Progenitor cell of endocrine pancreas (in vitro differentiated cells): Measurements from ENCODE around the gene KLF11. TPM values are rescaled to one million over a fixed set of nuclear protein-coding genes. Genes with fewer than 3 reads are reported as not detected.

Experiments
- DNase-seq: peaks from one replicate; pipeline ENCODE4 v3.0.0; 2021; ENCODE audit warnings: low spot score; ENCODE audit not compliant: unreplicated experiment
- H3K27ac Mint-ChIP-seq: 2 replicates; pipeline ENCODE4 v1.8.0; 2021; ENCODE audit warnings: mild to moderate bottlenecking, moderate library complexity, mixed read lengths
- H3K27me3 Mint-ChIP-seq: 2 replicates; pipeline ENCODE4 v1.8.0; 2021; ENCODE audit warnings: mixed read lengths
- H3K36me3 Mint-ChIP-seq: 2 replicates; pipeline ENCODE4 v1.8.0; 2022; ENCODE audit warnings: mixed read lengths; ENCODE audit not compliant: insufficient read depth
- H3K4me1 Mint-ChIP-seq: 2 replicates; pipeline ENCODE4 v1.8.0; 2021; ENCODE audit warnings: low read depth, mixed read lengths
- H3K4me3 Mint-ChIP-seq: 2 replicates; pipeline ENCODE4 v1.8.0; 2021; ENCODE audit warnings: low read depth, mild to moderate bottlenecking, moderate library complexity, mixed read lengths
- H3K9me3 Mint-ChIP-seq: 2 replicates; pipeline ENCODE4 v1.8.0; 2021; ENCODE audit warnings: low read depth, mixed read lengths
- total RNA-seq: library from RNA; stranded (reverse); gene quantifications from 2 replicates; pipeline ENCODE4 v1.2.1, GENCODE V29; 2021
- TF ChIP-seq, protein P1 (sequence below): fragments of 200-600 bp; sonication (generic); IDR thresholded peaks from one replicate; pipeline ENCODE4 v1.5.0; 2021; ENCODE audit warnings: antibody characterized with exemption, mild to moderate bottlenecking; ENCODE audit not compliant: unreplicated experiment

The KLF11 gene
- total RNA-seq, 1 donor from 2014 or later: 3.5 TPM

DNA sequence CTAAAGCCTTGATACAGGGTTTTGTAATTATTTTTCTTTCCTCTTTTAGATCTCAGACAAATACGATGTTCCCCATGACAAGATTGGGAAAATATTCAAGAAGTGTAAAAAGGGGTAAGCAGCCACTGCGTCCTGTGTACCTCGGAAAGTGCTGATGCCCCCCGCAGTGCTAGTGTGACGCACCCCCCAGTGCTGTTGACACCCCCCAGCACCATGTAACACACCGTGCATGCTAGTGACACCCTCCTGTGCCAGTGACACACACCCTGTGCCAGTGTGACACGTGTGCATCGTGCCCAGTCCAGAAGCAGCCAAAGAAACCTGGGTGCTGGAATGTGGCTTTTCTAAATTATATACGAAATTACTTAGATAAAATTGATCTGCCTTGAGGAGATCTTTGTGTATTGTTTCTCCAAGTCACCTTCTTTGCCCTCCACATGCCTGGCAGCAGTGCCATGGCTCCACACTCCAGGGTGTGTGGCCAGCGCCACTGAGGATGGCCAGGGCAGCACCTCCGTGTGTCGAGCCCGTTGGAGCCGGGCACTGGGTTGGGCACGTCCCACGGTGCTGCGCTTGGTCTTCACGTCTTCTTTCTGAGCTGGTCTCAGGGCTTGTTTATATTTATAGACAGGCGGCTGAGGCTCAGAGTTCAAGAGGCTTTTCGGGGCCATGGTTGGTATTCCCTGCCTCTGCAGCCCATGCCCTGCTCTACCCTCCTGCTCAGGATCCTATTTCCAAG lies 44.3 kb upstream of the KLF11 start:
- Mint-ChIP-seq H3K4me3 (no peak overlapping the region), H3K9me3 (no peaks in the 10 kb centered on the region), H3K36me3 (peaks cover 27% of the 10 kb centered on the region), H3K27ac (no peak overlapping the region), H3K27me3 (no peaks in the 10 kb centered on the region), H3K4me1 (no peaks in the 10 kb centered on the region)
- no peak for DNase-seq
- TF ChIP-seq, protein P1, sequence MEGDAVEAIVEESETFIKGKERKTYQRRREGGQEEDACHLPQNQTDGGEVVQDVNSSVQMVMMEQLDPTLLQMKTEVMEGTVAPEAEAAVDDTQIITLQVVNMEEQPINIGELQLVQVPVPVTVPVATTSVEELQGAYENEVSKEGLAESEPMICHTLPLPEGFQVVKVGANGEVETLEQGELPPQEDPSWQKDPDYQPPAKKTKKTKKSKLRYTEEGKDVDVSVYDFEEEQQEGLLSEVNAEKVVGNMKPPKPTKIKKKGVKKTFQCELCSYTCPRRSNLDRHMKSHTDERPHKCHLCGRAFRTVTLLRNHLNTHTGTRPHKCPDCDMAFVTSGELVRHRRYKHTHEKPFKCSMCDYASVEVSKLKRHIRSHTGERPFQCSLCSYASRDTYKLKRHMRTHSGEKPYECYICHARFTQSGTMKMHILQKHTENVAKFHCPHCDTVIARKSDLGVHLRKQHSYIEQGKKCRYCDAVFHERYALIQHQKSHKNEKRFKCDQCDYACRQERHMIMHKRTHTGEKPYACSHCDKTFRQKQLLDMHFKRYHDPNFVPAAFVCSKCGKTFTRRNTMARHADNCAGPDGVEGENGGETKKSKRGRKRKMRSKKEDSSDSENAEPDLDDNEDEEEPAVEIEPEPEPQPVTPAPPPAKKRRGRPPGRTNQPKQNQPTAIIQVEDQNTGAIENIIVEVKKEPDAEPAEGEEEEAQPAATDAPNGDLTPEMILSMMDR: no peak

DNA sequence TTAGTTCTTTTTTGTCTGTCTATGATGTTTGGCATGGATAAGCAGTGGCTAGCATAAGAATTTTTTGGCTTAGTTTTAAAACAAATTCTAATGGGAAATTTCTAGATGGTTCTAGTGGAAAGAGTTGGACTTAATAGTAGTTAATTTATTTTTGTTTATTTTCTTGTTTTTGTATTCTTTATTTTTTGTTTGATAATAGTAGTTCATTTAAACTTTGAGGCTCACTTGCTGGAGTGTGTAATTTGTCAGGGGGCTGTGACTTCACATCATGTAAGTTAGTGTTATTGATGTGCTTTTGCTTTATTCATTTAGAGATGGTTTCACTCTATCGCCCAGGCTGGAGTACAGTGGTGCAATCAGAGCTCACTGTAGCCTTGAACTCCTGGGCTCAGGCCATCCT lies 43.7 kb upstream of the KLF11 start:
- TF ChIP-seq, protein P1: no peak
- Mint-ChIP-seq H3K27me3 (no peaks in the 10 kb centered on the region), H3K4me1 (no peaks in the 10 kb centered on the region), H3K36me3 (peaks cover 27% of the 10 kb centered on the region), H3K4me3 (no peak overlapping the region), H3K9me3 (no peaks in the 10 kb centered on the region), H3K27ac (no peak overlapping the region)
- DNase-seq: no peak

DNA sequence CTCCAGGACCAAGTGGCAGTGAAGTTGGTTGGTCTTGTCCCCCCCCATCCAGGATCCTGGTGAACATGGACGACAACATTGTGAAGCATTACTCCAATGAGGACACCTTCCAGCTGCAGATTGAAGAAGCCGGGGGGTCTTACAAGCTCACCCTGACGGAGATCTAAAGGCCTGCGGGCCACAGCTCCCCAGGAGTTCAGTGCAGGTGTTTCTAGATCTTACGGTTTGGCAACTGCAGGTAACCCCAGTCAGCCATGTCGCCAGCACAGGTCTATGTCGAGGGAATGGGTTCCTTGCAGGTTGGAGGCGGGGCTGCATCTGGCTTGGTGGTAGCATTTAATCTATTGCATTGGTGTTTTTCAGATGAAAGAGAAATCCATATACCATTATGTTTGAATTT lies 42.8 kb upstream of the KLF11 start:
- H3K4me3 Mint-ChIP-seq: no peak overlapping the region
- no peaks in the 10 kb centered on the region for H3K9me3 Mint-ChIP-seq
- peaks cover 25% of the 10 kb centered on the region for H3K36me3 Mint-ChIP-seq
- TF ChIP-seq, protein P1: no peak
- no peak for DNase-seq
- H3K27ac Mint-ChIP-seq: no peak overlapping the region
- no peaks in the 10 kb centered on the region for H3K4me1 Mint-ChIP-seq
- H3K27me3 Mint-ChIP-seq: no peaks in the 10 kb centered on the region

- no peak overlapping the region for H3K27ac Mint-ChIP-seq
- H3K36me3 Mint-ChIP-seq: peaks cover 23% of the 10 kb centered on the region
- TF ChIP-seq, protein P1: no peak
- H3K27me3 Mint-ChIP-seq: no peaks in the 10 kb centered on the region
- no peak for DNase-seq
- no peaks in the 10 kb centered on the region for H3K4me1 Mint-ChIP-seq
- H3K4me3 Mint-ChIP-seq: no peak overlapping the region
- H3K9me3 Mint-ChIP-seq: peaks cover 4% of the 10 kb centered on the region
Measured at GRCh38 chr2:10001586-10001985, 41.8 kb upstream of the KLF11 start.

GRCh38 chr2:10002109-10002508 lies 41.2 kb upstream of the KLF11 start:
- Mint-ChIP-seq H3K4me1 (no peaks in the 10 kb centered on the region), H3K4me3 (no peak overlapping the region), H3K36me3 (peaks cover 20% of the 10 kb centered on the region), H3K27ac (no peak overlapping the region), H3K9me3 (peaks cover 4% of the 10 kb centered on the region), H3K27me3 (no peaks in the 10 kb centered on the region)
- TF ChIP-seq, protein P1: no peak
- no peak for DNase-seq
